HS-5 (cell line): ENCODE data around the gene AFG3L2.
"Not testable (repeated sequence)": the region's sequence is repeated elsewhere in the genome, so short reads cannot be mapped to it uniquely, and the experiment has no call there.

ENCODE experiments used
- DNase-seq: peaks from one replicate; pipeline ENCODE4 v3.0.0-alpha.2; 2012; ENCODE audit warnings: low read depth

The AFG3L2 gene

GRCh38 chr18:12376754-12377555 lies at the start of gene AFG3L2:
AFG3L2 (minus strand) TSS chr18:12377227; CDS start chr18:12377082, 145 bp downstream.
- DNase-seq: peak; percentile 4

DNA sequence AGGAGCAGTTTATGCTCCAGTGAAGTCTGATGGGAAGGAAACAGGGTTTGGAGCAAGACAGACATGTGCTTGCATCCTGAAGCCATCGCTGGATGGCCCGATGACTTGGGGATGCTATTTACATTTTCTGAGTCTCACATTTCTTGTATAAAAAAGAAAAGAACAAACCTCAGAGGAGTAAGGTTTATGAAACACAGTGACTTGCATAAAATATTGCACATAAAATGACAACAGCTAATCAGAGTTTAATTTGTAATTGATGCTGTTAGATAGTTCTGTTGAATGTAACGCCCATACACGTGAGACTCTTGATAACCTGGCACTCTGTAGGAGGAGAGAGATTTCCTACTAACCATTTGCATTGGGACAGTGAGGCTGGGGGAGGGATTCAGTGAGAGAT lies 47.2 kb upstream of the AFG3L2 start:
- no peak for DNase-seq

GRCh38 chr18:12423820-12424219 lies 46.8 kb upstream of the AFG3L2 start:
- DNase-seq: no peak

- DNase-seq: no peak
Measured at GRCh38 chr18:12423393-12423792, 46.4 kb upstream of the AFG3L2 start.

DNA sequence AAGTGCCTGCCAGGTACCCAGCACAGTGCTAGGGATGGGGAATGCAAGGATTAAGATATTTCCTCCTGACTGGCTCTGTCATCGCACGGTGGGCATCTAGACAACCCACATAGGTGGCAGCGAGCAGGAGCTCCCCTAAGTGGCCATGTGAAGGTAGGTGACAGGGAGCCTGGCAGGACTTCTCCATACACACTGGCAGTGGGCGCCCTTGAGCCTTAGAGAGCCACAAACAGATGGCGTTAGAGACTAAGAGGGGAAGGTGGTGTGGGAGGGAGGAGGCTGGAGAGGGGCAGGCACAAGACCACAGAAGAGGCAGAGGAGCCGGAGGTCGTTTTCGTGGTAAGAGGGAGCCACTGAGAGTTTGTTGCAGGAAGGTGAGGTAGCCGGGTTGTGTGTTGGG lies 45.9 kb upstream of the AFG3L2 start:
- no peak for DNase-seq

DNA sequence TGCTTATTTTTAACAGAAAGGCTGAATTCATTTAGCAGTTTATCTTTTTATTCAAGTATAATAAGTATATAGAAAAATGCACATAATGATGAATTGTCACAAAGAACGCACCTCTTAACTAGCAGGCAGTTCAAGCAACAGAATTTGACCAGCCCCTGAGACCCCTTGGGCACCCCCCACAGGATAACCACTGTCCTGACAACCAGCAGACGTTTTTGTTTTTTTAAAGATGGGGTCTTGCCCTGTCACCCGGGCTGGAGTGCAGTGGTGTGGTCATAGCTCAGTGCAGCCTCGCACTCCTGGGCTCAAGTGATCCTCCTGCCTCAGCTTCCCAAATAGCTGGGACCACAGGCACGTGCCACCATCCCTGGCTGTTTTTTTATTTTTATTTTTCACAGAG lies 44.7 kb upstream of the AFG3L2 start:
- DNase-seq: no peak

DNA sequence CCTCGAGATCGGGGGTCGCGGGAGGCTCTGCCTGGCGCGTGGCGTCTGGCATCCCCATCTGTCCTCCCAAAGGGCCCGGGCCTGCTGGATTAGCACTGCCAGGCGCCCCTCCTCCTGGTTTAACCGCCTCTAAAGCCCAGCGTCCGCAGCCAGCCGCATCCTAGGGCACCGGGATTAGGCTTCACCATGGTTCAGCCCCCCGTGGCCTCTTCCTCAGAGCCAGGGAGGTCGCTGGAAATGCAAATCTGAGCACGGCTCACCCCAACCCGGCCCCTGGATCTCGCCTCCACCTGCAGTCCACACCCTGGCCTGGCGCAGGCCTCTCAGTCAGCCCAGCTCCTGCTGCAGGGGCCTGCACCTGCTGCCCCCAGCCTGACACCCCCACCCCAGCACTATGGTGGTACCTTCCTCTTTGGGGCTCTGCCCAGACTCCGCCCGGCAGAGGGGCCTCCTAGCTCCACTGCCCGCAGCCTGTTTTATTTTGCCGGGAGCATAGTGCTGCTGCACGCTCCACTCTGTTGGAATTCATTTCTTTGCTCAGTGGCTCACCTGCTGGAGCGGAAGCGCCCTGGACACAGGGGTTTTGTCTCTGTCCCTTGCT lies 43.9 kb upstream of the AFG3L2 start:
- DNase-seq: no peak

DNA sequence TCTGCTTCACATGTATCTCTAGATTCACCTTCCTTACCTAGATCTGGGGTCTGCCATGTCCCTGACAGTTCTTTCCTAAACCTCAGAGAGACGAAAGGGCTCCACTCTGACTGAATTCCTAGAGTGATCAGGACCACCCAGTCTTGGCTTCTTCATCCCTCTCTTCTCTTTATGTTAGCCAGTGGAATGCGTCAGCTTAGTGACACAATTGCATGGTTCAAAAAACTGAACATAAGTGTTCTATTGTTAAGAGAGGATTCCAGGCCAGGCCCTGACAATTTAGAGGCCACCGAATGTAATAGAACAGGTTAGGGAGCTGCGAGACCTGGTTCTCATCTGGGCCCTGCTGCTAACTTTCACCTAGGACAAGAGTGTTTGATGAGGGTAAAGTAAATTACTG lies 40.7 kb upstream of the AFG3L2 start:
- DNase-seq: no peak

DNA sequence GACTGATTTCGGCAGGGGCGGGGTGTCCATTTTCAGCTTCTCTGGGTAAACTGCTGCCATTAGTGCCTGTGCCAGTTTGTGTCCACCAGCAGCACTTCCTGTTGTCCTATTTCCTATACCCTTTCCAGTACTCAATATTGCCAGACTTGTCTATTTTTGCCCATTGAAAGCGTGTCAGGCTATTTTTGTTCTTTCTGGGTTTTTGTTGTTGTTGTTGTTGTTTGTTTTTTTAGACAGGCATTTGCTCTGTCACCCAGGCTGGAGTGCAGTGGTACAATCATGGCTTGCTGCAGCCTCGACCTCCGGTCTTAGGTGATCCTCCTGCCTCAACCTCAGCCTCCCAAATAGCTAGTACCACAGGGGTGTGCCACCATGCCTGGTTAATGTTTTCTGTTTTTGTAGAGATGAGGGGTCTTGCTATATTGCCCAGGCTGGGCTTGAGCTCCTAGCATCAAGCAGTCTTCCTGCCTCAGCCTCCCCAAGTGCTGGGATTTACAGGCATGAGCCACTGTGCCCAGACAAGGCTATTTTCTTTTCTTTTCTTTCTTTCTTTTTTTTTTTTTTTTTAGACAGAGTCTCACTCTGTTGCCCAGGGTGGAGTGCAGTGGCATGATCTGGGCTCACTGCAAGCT lies 39.2 kb upstream of the AFG3L2 start:
- no peak for DNase-seq

GRCh38 chr18:12411456-12411855 lies 34.4 kb upstream of the AFG3L2 start:
- DNase-seq: no peak

DNA sequence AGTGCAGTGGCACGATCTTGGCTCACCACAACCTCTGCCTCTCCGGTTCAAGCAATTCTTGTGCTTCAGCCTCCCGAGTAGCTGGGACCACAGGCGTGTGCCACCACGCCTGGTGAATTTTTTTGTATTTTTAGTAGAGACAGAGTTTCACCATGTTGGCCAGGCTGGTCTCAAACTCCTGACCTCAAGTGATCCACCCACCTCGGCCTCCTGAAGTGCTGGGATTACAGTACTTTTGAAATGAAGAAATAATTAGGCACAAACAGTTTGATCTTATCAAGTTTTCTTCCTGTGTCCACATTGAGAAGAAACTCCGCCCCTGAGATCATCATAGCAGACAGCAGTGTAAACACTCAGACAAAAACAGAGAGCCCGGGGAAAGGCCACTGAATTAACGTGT lies 33.7 kb upstream of the AFG3L2 start:
- DNase-seq: not testable (repeated sequence)

GRCh38 chr18:12410081-12410481 lies 33.1 kb upstream of the AFG3L2 start:
- DNase-seq: no peak

- DNase-seq: no peak
Measured at GRCh38 chr18:12409469-12409868, 32.4 kb upstream of the AFG3L2 start.

- DNase-seq: no peak
Measured at GRCh38 chr18:12408247-12408869, 31.3 kb upstream of the AFG3L2 start.

DNA sequence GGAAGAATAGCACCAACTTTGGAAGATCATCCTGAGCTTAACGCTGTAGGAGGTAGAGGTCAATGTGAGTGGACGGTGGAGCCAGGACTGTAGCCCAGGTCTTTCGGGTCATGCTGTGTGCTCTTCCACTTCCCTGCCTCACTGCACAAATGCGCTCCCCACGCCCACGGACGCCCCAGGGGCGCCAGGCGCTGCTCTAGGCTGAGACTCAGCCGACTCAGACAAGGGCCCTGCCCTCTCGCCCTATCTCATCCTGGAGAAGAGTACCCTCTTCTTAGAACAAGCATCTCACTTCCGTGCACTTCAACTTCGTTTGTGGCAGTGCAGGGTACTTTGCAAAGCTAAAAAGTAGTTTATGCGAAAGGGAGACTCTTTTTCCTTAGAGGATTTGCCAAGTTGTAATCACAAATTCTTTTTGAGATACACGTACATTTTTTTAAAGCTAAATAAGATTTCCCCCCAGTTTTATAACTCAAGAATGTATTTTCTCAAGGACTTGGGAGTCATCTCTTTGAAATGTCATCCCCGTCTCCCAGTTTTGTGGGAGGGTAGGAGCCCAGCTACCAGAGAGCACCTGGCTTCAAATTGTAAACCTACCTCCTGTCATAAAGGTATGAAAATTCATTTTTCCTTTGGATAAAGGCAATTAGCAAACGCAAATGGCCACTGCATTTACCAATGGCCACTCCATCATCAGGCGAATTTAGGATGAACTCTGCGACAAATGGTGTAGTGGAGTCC lies 29.5 kb upstream of the AFG3L2 start:
- DNase-seq: no peak

GRCh38 chr18:12405066-12405465 lies 28.0 kb upstream of the AFG3L2 start:
- DNase-seq: no peak

GRCh38 chr18:12403601-12404506 lies 26.8 kb upstream of the AFG3L2 start:
- DNase-seq: no peak

DNA sequence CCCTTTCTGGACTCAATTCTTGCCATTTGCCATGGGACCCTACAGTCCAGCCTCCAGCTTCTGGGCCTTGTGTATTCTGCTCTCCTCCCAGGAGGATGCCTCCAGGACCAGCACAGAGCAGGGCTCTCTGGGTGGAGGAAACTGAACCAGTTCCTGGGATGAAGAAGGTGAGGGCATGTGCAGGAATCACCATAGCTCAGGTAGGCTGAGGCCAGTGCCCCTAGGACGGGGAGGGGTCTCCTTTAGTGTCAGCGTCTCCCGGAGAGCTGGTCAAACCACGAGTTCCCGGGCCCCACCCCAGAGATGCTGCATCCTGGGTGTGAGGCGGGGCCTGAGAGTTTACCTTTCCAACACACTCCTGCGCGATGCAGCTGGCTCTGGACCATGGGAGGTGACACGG lies 24.9 kb upstream of the AFG3L2 start:
- DNase-seq: no peak

DNA sequence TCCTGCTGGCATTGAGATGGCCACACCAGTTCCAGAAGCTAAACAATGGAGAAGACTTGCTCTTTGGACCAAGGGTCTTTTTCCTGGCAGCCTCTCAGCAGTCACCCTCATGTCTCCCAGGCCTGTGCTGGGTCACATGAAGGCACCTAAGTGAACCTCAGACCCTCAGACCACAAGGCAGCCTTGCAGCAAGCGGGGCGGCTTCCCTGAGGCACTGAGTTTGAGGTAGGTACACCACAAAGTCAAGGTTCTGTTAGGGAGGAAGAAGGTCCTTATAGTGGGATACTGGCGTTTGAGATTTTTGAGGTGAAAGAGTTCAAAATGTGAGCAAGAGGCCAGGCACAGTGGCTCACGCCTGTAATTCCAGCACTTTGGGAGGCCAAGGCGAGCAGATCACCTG lies 22.2 kb upstream of the AFG3L2 start:
- DNase-seq: no peak

DNA sequence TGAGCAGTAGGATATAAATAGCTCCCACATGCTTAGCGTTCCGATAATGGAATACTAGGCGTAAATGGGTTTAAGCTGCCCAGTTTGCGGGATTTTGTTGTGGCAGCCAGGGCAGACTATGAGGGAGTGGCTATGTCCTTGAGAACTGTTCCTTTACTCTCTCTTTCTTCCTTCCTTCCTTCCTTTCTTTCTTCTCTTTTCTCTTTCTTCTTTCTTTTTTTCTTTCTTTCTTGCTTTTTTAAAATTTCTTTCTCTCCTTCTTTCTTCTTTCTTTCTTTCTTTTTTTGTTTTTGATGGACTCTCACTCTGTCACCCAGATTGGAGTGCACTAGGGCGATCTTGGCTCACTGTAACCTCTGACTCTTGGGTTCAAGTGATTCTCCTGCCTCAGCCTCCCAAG lies 21.6 kb upstream of the AFG3L2 start:
- DNase-seq: no peak

- DNase-seq: no peak
Measured at GRCh38 chr18:12397793-12398192, 20.8 kb upstream of the AFG3L2 start.
